Fibroblast of pulmonary artery (primary cell): Measurements from ENCODE around the gene POLQ.
A peak's percentile ranks its signal among the peaks of the same experiment; 100 is the strongest.
"Not testable (repeated sequence)": the region's sequence is repeated elsewhere in the genome, so short reads cannot be mapped to it uniquely, and the experiment has no call there.

Experiments
- DNase-seq: peaks from one replicate; pipeline ENCODE4 v3.0.0-alpha.2; 2010; ENCODE audit warnings: low read depth
- H3K4me3 ChIP-seq: replicated peaks from 2 replicates; pipeline ENCODE4 v1.5.1; 2011; ENCODE audit warnings: low read depth, mild to moderate bottlenecking, control low read depth, low read length, moderate library complexity
- CTCF ChIP-seq: IDR thresholded peaks from 2 replicates; pipeline ENCODE4 v1.5.1; 2011; ENCODE audit warnings: mild to moderate bottlenecking, control low read depth, low read length, inconsistent platforms; ENCODE audit errors: missing control alignments

POLQ gene

DNA sequence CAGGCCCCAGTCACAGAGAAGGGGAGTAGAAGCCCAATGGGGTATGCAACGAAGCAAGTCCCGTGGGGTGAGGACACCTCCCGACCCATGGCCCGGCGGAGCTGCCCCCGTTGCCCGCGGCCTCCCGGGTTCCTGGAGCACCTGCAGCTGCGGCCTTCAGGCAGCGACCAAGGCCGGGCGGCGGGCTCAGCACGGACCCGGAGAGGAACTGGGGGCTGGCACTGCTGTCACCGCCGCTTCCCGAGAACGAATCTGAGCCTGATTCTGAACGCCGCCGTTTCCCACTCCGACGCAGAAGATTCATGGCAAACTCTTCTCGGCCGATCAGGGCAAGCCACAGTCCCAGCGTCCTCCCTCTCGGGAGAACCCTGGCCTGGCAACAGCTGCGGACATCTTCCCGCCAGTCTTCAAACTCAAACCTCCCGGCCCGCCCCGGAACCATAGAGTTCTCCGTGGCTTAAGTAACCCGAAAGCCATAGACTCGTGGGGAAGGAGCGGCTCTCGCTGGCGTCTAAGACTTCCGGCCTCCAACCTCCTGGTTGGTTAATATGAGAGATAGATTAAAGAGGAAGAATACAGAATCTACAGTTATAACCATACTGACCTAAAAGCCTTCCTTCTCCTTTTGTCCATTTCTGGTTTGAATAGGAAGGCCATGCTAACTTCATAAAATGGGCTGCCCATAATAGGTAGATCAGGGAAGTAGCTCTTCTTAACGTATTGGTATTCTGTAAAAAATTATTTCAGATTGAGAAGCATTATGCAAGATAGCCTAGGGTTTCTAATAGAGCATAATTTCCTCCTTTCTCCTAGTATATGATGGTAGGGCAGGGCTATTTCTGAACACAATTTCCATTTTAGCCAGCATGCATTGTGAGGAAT lies at the start of gene POLQ:
TSS of gene POLQ (minus strand) at position 415 of the 882 bp plus-strand sequence. CDS start at position 304, 111 bp downstream.
- no peak for TF ChIP-seq CTCF
- peak within 1 kb of the TSS; percentile 87 for H3K4me3 ChIP-seq
- peak; percentile 97 for DNase-seq

DNA sequence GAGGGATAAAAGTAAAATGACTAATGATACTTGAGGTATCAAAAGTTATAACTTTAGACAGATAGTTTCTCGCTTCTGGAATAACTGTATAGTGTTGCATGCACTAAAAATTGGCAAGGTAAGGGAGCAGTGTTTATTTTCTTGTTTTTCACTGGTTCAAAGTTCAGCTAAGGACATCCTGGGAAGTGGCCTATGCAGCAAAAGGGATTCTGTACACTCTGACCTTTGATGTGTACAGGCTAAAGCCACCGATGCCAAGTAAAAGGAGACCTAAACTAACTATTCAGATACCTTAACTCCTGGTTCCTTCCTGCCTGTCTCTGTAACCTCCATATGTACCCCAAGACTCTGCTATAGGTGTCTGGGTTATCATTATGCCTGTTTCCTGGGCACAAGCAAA lies 49.1 kb upstream of the POLQ start:
- no peak for TF ChIP-seq CTCF
- H3K4me3 ChIP-seq, result no peak overlapping the region
- DNase-seq, result no peak

- not testable (repeated sequence) for DNase-seq, H3K4me3 ChIP-seq
Measured at GRCh38 chr3:121593806-121594205, 48.0 kb upstream of the POLQ start.

DNA sequence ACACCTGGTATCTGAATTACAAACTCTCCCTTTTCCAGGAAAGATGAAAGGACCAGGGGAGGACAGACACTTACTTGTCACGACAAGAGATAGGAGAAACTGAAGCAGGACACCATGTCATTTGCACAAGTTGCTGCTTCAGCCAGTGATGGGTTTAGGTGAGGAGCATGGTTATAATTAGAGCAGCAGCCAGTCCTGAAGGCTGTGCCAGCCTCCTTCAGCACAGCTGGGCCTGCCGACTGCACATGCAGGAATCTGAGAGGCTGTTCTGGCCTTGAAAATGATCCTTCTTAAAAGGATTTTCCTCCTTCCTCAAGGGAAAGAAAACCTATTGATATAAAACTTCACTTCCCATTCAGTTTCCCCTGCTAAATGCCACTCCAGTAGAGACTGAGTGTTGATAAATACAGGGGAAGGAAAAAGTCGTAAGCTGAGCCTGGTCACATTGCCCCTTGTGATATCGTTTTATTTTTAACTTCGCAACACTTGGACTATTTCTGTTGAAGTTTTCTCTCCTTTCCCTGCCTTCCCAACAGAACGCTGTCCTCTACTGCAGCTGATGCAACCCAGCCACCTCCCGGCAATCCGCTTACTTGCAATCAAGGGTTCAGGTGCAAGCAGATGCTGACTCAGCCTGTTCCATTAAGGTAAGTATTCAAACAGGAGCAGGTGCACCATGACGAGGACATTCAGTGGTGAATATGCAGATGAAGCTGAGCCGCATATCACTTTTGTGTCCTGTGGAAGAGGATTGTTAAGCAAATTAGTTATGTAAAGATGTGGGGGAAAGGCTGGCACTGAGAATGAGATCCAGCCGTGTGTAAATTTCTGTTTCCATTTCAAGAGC lies 47.3 kb upstream of the POLQ start, which contains the start of gene FBXO40:
TSS of gene FBXO40 (plus strand) at position 524 of the 847 bp plus-strand sequence. CDS start 27,197 bp downstream, outside the sequence.
- TF ChIP-seq CTCF, result no peak
- no peak for DNase-seq
- H3K4me3 ChIP-seq, result no peak within 1 kb of the TSS

DNA sequence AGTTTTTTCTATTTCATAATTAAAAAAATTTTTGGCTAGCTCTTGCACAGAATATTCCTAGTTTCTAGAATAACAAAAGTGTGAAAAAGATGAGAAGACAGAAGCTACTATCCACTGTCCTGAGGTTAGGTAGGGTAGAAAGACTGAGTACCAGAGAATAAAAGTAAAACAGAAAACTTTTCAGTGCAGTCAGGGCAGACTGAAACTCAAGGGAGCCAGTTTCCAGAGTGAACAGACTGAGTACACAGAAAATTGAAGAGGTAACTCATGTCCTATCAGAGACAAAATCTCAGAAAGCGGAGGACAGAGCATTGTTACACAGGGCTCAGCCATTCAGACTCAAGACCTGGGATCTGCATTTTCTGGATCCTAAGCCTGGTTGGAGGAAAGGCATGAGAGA lies 38.6 kb upstream of the POLQ start:
- no peak overlapping the region for H3K4me3 ChIP-seq
- no peak for TF ChIP-seq CTCF
- DNase-seq, result no peak

DNA sequence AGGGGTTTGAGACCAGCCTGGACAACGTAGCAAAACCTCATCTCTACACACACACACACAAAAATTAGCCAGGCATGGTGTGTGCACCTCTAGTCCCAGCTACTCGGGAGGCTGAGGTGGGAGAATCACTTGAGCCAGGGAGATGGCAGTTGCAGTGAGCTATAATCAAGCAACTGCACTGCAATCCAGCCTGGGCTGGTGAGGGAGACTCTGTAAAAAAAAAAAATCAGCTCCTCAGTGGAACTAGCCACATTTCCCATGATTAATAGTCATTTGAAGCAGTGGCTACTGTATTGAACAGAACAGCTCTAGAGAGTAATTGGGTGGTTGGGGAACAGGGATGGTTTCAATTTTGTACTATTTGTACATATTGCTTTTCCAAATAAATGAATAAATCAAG lies 35.9 kb upstream of the POLQ start:
- DNase-seq, result no peak
- no peak for TF ChIP-seq CTCF
- H3K4me3 ChIP-seq, result no peak overlapping the region

DNA sequence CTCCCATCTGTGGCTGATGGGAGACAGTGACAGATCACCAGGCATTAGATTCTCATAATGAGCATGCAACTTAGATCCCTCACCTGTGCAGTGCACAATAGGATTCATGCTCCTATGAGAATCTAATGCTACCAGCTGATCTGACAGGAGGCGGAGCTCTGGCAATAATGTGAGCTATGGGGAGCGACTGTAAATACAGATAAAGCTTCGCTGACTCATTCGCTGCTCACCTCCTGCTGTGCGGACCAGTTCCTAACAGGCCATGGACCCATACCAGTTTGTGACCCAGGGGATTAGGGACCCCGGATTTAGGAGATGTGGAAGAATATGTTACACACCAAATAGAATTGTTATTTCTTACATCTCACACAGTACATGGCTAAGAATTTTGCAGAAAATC lies 28.7 kb upstream of the POLQ start:
- no peak overlapping the region for H3K4me3 ChIP-seq
- no peak for TF ChIP-seq CTCF
- DNase-seq, result peak; percentile 23
